NCI-H446 treated with DMSO at 0.1 percent for 48 hours (cell line): Measurements from ENCODE around the gene CCDC73.
"Not testable (repeated sequence)": the region's sequence is repeated elsewhere in the genome, so short reads cannot be mapped to it uniquely, and the experiment has no call there.

Experiments
- DNase-seq: peaks from one replicate; lab custom pipeline; 2025; lab: John Stamatoyannopoulos, UW

CCDC73 gene

DNA sequence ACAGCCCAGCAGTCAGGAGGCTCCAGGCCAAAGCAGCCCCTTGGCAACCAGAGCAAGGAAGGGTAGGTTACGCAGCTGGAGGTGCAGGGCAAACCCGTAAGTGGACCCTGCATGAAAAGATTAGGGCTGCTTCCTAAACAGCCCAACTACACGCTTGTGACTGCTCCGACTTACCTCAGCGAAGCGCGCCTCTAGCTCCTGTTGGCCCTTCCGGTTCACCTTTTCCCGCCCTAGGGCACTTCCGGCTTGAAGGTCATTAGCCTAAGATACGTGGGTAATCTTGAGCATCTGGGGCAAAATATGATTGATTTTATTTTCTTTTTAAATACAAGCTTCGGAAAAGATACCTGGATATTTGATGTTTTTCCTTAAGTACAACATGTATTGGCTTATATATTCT is at the start of gene CCDC73:
Gene CCDC73, minus strand, starts transcription at position 224 of the 400 bp plus-strand sequence. CDS start 34,419 bp downstream, outside the sequence.
- no peak for DNase-seq

DNA sequence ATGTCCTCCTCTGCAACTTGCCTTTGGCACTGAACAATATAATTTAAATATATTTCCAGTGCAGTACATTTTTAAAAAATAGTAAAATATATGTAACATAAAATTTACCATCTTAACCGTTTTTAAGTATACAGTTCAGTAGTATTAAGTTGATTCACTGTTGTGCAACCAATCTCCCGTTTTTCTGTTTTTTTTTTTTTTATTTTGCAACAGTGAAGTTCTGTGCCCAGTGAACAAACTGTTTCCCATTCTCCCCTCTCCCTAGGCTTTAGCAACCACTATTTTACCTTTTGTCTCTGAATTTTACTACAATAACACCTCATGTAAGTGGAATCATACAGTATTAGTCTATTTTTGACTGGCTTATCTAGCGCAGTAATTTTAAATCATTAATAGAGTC is 49.1 kb upstream of the CCDC73 start:
- no peak for DNase-seq

DNA sequence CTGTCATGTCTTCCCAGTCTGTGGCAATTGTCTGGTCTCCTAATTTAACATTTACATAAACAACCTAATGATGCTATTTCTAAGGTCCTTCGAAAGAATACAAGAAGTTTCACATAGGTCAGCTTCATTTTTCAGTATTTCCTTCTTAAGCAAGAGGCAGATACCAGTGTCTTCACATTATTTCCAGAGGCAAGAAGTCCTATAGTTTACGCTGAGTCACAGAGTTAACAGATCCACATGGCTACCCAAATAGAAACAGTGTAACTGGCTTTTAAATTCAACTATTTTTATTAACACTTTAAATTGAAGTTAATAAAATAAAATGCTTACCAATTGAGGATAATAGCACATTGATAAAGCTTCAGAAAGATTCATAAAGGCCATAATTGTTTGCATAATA is 46.1 kb upstream of the CCDC73 start:
- DNase-seq: no peak

DNA sequence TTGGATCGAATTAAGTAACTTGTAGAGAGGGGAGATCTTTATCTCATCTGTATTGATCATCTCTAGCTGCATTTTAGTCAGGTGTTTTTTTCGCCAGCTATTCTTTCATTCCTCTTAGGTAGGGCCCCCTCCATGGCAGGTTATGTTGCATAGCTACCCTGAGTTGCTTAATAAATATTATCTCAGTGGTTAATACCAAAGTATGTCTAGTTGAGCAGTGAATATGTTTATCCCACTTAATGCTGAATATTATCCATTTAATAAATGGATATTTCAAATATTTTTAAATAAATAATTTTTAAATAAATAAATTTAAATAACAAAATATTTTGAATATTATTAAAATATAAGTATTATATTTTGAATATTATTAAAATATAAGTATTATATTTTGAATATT is 44.8 kb upstream of the CCDC73 start:
- DNase-seq: no peak

DNA sequence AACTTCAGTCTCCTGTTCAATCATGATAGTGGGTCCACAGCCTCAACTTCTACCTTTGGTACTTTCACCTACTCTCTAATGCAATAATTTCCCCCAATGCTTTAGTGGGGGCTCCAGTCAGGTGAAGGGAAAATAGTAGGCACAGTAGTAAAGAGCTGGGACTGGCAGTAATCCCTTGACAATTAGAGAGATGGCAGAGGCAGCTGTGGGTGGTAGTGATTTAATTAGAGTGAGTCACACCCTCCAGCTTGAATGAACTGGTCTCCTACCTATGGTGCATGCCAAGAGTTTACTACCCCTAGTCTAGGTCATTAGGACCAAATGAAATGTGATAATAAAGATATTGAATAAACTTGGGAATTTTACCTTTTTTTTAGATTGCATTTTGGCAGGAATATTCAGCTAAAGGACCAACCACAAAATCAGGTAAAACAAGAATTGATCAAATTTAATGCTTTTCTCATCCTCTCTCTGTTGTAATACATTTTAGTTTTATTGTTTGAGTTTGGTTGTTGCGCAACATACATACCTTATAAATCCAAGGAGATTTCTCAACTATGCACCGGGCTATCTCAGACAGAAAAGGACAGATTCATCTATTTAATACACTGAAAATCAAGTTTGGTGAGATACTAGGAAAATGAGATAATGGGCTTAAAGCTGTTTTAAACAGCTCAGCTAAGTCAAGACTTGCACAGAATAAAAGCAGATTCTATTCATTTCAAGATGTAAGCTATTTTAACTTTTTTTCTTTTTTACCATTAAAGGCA is 44.2 kb upstream of the CCDC73 start:
- no peak for DNase-seq

DNA sequence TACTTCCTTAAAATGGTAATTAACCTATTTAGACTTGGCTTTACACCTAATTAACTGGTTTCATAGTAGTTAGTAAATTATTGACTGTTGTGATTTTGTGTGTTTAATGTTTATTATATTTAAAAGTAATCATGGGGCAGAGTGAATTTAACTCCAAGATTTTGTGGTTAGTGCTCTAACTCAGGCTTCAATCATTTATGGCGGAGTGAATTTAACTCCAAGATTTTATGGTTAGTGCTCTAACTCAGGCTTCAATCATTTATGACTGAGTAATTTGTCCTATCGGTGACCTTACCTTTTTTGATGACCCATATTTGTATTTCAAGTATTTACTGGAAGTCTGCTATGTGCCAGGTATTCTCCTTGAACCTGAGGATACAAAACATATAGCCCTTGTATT is 42.5 kb upstream of the CCDC73 start:
- no peak for DNase-seq

DNA sequence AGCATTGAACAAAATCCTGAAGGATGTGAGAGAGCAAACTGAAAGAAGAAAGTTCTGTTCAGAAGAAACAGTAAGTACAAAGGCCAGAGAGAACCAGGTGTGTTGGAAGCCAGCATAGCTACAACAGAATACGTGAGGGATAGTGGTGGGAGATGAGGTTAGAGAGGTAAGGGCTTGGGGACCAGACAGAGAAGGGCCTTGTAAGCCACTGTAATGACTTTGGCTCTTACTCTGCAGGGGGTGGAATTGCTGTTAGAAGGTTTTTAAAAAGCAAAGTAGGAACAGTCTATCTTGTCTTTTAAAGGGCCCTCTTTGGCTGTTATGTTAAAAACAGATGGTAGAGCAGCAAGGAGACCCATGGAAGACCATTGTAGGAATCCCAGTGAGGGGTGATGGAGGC is 39.5 kb upstream of the CCDC73 start:
- DNase-seq: no peak

DNA sequence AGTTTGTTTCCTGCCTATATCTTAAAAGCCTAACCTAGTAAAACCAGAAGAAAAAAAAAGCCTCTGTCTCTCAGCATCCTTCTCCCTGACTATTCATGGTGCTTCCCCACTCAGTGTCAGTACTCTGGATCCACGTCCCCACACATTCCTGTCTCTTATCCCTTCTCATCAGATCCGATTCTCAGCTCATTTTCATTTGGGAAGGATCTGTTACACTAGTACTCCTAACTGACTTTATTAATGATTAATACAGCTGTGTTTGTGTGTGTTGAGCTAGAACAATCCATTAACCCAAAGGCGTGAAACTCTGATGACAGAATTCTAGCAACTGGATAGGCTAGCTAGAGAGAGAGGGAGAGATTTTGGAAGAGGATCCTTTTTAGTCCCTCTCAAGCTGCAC is 36.8 kb upstream of the CCDC73 start:
- no peak for DNase-seq

DNA sequence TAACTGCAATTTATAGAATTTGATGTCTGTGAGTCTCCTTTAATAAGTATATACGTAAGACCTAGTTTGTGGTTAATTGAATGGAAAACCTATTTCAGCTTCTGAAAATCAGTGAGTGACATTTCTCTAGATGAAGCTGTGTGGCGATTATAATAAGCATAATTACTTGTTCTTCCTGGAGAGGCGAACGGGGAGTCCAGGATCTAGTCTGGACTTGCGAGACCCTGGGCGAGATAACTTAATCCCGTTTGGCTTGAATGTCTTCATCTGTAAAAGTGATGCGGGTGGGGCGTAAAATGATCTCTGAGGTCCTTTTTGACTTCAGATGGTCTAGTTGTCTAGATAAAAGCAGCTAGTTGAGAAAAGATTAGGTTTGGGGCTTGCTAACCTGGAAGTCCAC is 36.3 kb upstream of the CCDC73 start:
- DNase-seq: no peak

DNA sequence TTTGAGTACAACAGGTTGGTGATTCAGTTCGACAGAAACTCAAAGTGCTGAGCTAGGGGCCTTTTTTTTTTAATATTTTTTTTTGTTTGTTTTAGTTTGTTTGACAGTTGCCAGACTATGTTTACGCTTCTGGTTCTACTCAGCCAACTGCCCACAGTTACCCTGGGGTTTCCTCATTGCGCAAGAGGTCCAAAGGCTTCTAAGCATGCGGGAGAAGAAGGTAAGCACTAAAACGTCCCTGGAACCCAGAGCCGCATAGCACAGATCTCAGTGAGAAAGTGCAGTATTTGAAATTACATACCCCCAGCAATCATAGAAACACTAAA is 35.9 kb upstream of the CCDC73 start:
- DNase-seq: no peak

DNA sequence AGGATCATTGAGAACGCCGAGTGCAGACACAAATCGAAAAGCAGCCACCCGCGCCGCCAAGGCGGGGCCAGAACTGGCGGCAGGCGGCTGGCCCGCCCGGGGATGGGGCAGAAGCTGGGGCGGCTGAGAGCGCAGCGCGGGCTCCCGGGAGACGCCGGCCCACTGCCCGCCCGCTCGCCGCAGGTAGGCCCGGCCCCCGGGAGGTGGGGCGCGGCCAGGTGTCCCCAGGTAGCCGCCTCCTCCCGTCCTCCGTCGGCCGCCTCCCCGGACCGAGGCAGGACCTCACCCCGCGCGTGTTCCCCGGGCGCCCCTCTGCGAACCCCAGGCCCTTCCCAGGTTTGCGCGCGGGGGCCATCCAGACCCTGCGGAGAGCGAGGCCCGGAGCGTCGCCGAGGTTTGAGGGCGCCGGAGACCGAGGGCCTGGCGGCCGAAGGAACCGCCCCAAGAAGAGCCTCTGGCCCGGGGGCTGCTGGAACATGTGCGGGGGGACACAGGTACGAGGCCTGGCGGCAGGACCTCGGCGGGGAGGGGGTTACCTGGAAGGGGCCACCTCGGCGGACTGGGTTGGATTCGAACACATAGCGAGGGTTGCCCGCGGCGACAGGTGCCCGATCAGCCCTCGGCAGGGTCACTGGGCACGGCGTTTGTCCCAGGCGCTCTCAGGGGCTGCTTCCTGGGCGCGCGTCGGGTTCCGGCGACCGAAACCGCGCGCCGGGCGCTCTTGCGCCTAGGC is 35.4 kb upstream of the CCDC73 start, which contains the start of gene PRRG4:
Gene PRRG4, plus strand, starts transcription at position 248 of the 733 bp plus-strand sequence. CDS start 603 bp downstream, outside the sequence.
- no peak for DNase-seq

DNA sequence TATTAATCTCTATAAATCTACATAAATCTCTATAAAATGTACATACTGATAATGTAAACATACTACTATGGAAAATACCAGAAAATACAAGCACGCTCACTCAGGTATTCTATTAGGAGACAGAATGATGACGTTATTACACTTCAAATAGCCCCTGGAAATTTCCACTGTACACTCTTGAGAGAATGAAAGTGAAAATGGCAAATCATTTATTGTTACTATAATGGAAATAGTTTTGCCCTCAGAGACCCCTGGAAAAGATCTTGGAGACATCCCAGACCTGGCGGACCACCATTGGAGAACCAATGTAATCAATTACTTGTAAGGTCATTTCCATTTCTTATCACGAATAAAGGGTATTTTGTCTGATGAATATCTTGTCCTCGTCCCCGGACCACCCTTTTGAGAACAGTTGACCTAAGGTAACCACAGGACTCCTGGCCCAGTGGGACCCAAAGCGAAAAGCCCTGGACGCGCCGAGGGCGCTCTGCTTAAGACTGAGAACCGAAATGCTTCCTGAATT is 34.8 kb upstream of the CCDC73 start:
- DNase-seq: no peak

DNA sequence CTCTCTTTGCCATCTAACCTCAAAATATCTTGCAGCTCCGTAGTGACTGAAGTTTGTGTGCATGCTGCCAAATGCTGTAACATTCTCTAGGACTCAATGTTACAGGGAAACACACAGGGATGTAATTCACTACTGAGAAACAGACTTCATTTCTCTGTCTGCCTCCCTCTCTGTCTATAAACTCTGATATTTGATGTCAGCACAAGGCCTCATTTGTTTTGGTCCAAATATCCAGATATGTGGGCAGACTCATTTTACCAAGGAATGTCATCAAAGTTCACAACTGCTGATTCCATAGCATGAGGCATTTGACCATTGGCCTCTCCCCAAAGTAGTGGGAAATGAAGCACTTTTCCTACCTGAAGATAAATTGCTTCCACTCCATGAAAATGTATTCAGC is 32.8 kb upstream of the CCDC73 start:
- no peak for DNase-seq

DNA sequence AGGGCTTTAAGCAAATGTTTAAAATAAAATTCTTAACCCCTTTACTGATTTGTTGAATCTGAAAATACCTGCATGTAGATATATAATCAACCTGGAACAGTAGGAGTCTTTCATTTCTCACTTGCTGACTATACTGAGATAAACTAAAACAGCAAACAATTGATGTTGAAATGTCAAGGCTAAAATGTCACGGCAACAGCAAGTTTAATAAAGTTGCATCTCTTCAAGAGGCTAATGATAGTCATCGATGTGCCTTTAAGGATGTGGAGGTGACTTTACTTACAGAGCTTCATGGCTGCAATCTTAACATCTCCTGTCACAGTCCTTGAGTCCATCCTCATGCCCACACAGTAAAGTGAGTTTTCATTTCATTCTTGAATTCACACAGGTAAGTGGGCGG is 31.7 kb upstream of the CCDC73 start:
- DNase-seq: no peak

DNA sequence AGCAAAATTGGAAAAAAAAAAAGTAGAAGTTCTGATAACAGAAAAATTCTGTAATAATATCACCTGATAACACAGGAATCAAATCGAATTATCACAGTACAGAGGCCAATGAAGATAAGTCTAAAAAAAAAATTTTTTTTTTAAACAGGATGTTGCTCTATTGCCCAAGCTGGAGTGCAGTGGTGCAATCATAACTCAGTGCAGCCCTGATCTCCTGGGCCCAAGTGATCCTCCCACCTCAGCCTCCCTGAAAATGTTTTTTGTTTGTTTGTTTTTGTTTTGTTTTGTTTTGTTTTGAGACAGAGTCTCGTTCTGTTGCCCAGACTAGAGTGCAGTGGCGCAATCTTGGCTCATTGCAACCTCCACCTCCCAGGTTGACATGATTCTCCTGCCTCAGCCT is 29.2 kb upstream of the CCDC73 start:
- not testable (repeated sequence) for DNase-seq

DNA sequence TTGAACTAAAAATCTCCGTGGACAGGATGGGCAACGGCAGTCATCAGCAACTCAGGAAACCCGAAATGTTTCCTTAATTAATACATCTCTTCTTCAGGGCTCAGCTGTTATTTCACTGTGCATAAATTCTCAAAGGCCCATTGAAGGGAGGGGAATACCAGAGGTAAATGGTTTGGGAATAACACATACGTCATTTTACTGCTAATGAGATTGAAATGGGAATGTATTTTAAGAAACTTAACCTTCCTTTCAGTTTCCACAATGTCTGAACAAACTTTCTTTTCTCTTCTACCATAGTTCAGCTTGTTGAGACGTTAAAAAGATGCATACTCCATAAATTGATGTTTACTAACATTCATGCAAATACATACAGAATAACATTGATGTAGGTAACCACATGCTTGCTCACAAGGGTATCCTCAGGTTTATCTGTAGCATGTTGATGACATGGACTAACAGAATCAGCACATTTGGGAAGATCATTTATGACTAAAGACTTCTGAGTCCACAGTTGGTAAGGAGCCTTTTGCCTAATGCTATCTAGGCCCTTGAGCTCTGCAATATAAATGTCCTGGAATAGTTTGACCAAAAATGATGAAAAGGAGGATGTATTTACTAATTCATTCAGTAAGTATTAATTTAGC is 27.6 kb upstream of the CCDC73 start:
- DNase-seq: no peak

DNA sequence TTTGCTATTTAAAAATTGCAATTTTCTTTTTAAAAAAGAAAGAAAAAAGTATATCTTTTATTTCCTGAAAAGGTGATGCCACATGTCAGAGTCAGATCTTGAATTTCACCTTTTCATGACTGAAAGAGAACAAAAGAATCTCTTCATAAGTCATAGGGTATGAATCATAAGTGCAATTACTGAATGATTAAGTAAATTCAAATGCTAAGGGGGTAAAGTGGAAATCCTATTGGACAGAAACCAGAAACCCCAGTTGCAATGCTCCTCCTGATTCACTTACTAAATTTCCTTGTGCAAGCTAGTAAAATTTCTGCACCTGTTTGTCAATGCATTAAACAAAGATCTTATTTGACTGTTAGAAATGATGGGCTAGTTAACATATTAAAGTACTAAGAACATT is 27.1 kb upstream of the CCDC73 start:
- no peak for DNase-seq

DNA sequence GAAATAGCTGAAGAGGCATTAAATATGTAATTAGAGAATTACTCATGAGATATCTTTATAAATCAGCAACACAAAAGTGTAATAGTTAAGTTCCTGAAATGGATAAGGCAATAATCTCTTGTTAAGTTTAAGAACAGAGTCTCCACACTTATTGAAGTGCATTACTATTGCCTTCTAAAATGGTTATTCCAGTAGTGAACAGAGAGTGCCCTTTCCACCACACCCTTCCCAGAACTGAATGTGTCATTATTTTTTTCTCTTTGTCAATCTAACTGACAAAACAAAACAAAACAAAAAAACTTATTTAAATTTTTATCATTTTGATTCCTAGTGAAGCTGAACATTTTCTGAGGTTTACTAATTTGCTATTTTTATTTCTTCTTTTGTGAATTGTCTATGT is 26.0 kb upstream of the CCDC73 start:
- no peak for DNase-seq

DNA sequence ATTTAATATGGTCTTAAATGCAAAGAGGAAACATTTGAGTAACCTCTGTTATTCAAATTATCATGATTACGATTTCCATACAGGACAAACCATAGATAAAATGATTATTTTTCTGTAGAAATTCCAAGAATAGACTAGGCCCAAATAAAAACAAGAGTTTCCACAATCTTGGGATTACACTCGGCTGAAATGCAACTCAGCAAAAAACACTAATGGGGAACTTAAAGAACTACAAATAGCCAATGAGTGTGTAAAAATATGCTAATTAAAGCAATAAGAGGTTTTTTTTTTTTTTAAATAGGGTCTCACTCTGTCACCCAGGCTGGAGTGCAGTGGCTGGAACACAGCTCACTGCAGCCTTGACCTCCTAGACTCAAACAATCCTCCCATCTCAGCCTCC is 24.7 kb upstream of the CCDC73 start:
- DNase-seq: no peak

DNA sequence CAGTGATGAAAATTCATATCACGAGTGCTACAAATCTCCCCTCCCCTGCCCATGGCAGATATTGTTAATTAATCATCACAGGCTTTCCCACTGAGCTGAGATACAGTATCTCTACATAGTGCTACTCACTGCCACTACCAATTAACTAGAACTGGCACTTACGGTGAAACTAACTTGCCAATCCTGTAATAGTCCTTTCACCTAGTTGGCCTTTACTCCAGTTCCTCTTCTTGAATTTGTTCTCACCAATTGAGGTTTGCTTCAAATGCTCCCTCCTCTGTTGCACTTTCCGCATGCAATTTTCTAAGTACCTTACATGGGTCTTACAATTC is 23.4 kb upstream of the CCDC73 start:
- DNase-seq: no peak

DNA sequence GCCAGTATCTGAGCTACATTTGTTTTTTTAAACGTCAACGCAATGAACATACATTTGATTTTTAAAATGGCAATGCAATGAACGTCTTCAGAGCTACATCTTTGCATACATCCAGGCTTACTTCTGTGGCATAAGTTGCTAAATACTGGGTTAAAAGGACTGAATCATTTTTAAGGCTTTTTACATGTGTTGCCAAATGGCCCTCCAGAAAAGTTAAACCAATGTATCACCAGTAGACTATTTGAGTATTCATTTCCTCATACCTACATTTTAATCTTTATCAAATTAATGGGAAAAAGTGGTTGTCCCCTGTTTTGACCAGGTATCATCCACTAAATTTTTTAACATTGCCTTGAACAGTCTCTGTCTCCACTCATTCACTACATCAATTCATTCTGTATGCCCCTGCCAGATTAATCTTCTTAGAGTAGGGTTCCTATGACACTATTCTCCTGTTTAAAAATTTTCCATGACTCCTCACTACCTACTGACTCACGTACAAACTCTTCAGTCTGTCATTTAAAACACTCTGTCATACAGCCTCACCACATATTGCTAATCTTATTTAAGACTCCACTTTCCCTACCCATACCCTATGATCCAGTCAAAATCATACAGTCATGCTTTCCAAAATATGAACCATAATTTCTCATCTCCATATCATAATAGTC is 22.9 kb upstream of the CCDC73 start:
- no peak for DNase-seq

DNA sequence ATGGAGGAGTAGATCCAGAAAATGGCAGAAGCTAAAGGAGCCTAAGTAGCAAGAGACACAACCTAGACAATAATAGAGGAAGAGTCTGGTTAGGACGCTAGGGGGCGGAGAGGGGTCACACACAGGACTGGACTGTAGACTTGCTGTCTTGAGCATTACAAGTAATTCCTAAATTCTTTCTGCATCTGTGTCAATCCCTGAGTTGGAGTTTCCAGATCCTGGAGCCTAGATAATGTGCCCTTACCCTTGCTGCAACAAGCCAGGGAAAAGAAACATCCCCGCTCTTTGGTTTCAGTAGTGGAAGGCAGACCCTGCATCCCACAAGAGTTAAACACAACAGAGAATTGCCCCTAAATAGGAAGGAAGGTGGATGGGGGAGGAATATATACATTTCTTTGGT is 14.9 kb upstream of the CCDC73 start:
- peak; percentile 40 for DNase-seq

DNA sequence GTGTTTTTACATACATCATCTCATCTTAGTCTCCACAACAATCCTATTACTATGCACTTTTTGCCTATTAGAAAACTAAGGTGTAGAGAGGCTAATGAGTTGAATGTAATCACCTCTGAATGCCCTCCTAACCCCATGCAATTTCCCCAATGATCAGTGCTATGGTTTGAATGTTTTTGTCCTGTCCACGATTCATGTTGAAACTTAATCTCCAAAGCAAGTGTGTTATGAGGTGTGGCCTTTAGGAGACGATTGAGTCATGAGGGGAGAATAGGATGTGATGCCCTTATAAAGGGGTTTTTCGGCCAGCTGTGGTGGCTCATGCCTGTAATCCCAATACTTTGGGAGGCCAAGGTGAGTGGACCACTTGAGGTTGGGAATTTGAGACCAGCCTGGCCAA is 2.0 kb upstream of the CCDC73 start:
- no peak for DNase-seq
